Fibroblast of pulmonary artery (primary cell): ENCODE measurements around the gene SPINT2.
A peak's percentile ranks its signal among the peaks of the same experiment; 100 is the strongest.
"Not testable (repeated sequence)": the region's sequence is repeated elsewhere in the genome, so short reads cannot be mapped to it uniquely, and the experiment has no call there.

Source experiments
- DNase-seq: peaks from one replicate; pipeline ENCODE4 v3.0.0-alpha.2; 2010; ENCODE audit warnings: low read depth
- H3K4me3 ChIP-seq: replicated peaks from 2 replicates; pipeline ENCODE4 v1.5.1; 2011; ENCODE audit warnings: low read depth, mild to moderate bottlenecking, control low read depth, low read length, moderate library complexity
- TF ChIP-seq, protein P1 (sequence below): IDR thresholded peaks from 2 replicates; pipeline ENCODE4 v1.5.1; 2011; ENCODE audit warnings: mild to moderate bottlenecking, control low read depth, low read length, inconsistent platforms; ENCODE audit errors: missing control alignments

The SPINT2 gene

DNA sequence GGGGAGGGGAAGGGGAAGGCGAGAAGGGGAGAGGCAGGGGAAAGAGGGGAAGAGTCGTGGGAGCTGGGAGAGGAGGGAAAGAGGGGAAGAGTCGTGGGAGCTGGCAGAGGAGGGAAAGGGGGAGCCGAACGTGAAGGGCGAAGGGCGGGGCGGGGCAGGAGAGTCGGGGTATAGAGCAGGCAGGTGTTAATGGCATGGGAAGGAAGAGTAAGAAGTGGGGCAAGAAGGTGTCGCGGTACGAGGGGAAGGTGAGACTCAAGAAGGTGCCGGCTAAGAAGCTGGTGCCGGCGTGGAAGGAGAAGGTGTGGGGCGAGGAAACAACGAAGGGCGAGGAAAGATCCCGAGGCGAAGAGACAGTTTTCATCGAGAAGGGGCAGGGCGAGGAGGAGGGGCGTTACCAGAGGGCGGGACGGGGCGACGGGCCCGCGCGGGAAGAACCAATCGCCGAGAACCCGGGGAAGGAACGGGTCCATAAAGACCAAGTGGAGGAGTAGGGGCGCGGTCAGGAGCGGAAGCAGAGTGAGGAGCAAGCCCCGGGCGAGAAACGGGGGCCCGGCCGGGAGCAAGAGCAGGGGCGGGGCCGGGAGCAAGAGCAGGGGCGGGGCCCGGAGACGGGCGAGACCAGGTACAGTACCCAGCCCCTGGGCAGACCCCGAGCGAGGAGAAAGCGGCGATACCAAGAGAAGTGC lies 71.7 kb downstream of the SPINT2 start:
- DNase-seq: peak; percentile 95
- TF ChIP-seq, protein P1, sequence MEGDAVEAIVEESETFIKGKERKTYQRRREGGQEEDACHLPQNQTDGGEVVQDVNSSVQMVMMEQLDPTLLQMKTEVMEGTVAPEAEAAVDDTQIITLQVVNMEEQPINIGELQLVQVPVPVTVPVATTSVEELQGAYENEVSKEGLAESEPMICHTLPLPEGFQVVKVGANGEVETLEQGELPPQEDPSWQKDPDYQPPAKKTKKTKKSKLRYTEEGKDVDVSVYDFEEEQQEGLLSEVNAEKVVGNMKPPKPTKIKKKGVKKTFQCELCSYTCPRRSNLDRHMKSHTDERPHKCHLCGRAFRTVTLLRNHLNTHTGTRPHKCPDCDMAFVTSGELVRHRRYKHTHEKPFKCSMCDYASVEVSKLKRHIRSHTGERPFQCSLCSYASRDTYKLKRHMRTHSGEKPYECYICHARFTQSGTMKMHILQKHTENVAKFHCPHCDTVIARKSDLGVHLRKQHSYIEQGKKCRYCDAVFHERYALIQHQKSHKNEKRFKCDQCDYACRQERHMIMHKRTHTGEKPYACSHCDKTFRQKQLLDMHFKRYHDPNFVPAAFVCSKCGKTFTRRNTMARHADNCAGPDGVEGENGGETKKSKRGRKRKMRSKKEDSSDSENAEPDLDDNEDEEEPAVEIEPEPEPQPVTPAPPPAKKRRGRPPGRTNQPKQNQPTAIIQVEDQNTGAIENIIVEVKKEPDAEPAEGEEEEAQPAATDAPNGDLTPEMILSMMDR: no peak
- H3K4me3 ChIP-seq: peak overlapping the region; percentile 72

DNA sequence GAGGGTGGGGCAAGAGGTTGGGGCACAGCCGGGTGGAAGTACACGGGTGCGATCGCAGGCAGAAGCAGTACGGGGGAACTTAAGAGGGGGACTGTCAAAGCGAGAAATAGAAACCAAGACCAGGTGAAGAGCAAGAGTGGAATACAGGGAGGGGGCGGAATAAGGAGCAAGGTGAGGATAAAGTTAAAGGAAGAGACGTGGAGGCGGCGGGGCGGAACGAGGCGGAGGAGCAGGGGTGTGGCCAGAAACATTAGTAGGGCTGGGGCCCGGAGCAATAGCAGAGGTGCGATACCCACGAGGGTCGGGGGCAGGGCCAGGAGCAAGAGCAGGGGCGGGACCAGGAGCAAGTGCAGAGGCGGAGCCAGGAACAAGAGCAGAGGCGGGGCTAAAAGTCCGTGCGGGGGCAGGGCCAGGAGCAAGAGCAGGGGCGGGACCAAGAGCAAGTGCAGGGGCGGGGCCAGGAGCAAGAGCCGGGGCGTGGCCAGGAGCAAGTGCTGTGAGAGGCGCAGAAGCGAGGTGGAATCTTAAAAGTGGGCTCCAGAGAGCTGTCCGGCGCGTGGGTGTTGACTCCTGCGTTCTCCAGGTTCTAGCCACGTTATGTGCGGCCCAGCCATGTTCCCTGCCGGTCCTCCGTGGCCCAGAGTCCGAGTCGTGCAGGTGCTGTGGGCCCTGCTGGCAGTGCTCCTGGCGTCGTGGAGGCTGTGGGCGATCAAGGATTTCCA lies 72.4 kb downstream of the SPINT2 start:
- TF ChIP-seq, protein P1: no peak
- peak overlapping the region; percentile 72 for H3K4me3 ChIP-seq
- peak; percentile 92 for DNase-seq

DNA sequence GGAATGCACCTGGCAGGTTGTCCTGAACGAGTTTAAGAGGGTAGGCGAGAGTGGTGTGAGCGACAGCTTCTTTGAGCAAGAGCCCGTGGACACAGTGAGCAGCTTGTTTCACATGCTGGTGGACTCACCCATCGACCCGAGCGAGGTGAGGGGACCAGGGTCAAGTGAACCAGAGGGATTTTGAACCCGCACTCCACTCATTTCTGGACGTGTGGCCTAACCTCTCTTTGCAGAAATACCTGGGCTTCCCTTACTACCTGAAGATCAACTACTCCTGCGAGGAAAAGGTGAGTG lies 72.9 kb downstream of the SPINT2 start:
- TF ChIP-seq, protein P1: no peak
- DNase-seq: no peak
- H3K4me3 ChIP-seq: no peak overlapping the region

DNA sequence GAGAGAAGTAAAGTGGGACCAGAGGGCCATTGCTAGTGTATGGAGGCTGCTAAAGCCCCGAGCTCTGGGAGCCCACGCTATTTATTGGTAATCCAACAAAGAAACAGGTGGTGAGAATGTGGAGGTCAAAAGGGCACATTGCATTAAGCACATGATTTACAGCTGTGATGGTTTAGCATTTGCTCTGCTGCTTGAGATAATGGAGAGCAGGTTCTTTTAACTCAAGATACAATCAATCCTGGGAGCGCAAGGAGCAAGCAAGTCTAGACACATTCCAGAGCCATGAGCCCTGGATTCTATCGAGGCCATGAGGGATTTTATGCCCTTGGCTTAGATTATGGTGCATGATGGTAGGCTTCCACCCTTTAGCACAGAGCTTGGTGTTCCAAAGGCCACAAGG lies 74.6 kb downstream of the SPINT2 start:
- H3K4me3 ChIP-seq, DNase-seq: not testable (repeated sequence)

DNA sequence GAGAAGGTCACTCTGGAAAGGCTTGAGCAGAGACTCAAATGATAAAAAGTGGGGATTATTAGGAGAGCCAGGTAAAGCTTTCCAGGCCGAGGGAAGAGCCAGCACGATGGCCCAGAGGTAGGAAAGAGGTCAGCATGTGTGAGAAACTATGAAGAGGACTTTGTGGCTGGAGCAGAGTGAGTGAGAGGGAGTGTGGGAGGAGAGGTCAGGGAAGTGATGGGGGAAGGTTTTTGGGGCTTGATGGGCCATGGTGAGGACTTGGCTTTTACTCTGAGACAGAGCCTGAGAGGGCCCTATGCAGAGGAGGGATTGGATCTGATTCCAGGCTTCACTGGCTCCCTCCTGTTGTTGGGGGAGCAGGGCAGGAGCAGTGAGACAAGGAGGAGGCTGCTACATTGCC lies 76.6 kb downstream of the SPINT2 start:
- TF ChIP-seq, protein P1: no peak
- no peak for DNase-seq
- H3K4me3 ChIP-seq: no peak overlapping the region
